Measurements from ENCODE around the gene PCDHB6. TPM values are rescaled to one million over a fixed set of nuclear protein-coding genes. Genes with fewer than 3 reads are reported as not detected.
"Not testable (repeated sequence)": the region's sequence is repeated elsewhere in the genome, so short reads cannot be mapped to it uniquely, and the experiment has no call there.

PCDHB6 gene
- total RNA-seq, 6 donors from 2014 or later = 0.46 to 1.0 (median 0.77) TPM; not detected in 1

- no peak for DNase-seq
- TF ChIP-seq CTCF (IDR thresholded peaks at IDR 0.05) (peak in 2 of 6 experiments; percentile 13 to 25), EP300 (IDR thresholded peaks at IDR 0.05) (no peak)
- Histone ChIP-seq H3K4me3 (peak within 1 kb of the TSS in 1 of 4 donors; percentile 9), H3K27ac (no peak within 1 kb of the TSS), H3K4me1 (no peaks in the 10 kb centered on the region), H3K9me3 (peaks cover 9 to 66% (median 36%) of the 10 kb centered on the region in 4 donors), H3K36me3 (no peaks in the 10 kb centered on the region), H3K27me3 (no peaks in the 10 kb centered on the region)
- WGBS, 2 donors = 20 to 25% methylated on average over 9 of the region's 9 CpGs
- ATAC-seq (ENCODE audit: low FRiP score in 2 of 2) = no peak
Measured at GRCh38 chr5:141186897-141187512, 37.1 kb downstream of the PCDHB6 start, which contains the start of gene PCDHB9. PCDHB9 (plus strand) TSS chr5:141187161; CDS start chr5:141187319, 158 bp downstream.

GRCh38 chr5:141188682-141189081 is 38.8 kb downstream of the PCDHB6 start:
- not testable (repeated sequence) for H3K36me3 ChIP-seq; H3K4me3 ChIP-seq; ATAC-seq (ENCODE audit: low FRiP score in 2 of 2); H3K27ac ChIP-seq; H3K4me1 ChIP-seq; H3K27me3 ChIP-seq
- DNase-seq = peak in 1 of 2 donors; percentile 63
- H3K9me3 ChIP-seq = peaks cover 9 to 64% (median 30%) of the 10 kb centered on the region in 4 donors
- 30 to 40% methylated on average over 11 to 13 of the region's 37 CpGs for WGBS, 2 donors

GRCh38 chr5:141189131-141189530 is 39.3 kb downstream of the PCDHB6 start:
- 37 to 45% methylated on average over 12 to 19 of the region's 35 CpGs for WGBS, 2 donors

GRCh38 chr5:141192110-141192725 is 42.4 kb downstream of the PCDHB6 start, which contains the start of gene PCDHB10:
PCDHB10 (plus strand) TSS chr5:141192353; CDS start chr5:141192553, 200 bp downstream.
- 7 to 12% methylated on average over 8 to 10 of the region's 10 CpGs for WGBS, 2 donors
- Histone ChIP-seq H3K27me3 (no peaks in the 10 kb centered on the region), H3K36me3 (no peaks in the 10 kb centered on the region), H3K4me1 (no peaks in the 10 kb centered on the region), H3K9me3 (peaks cover 21 to 70% (median 34%) of the 10 kb centered on the region in 4 donors), H3K27ac (no peak within 1 kb of the TSS), H3K4me3 (no peak within 1 kb of the TSS)
- TF ChIP-seq CTCF (IDR thresholded peaks at IDR 0.05) (peak in 2 of 6 experiments; percentile 8 to 20), POLR2AphosphoS5 (IDR thresholded peaks at IDR 0.05) (no peak)
- ATAC-seq (ENCODE audit: low FRiP score in 2 of 2) (no peak), DNase-seq (no peak)

More at GRCh38 chr5:141189131-141189530, 39.3 kb downstream of the PCDHB6 start:
- not testable (repeated sequence) for H3K4me3 ChIP-seq; ATAC-seq (ENCODE audit: low FRiP score in 2 of 2); H3K27me3 ChIP-seq; H3K27ac ChIP-seq; H3K4me1 ChIP-seq; H3K36me3 ChIP-seq
- H3K9me3 ChIP-seq = peaks cover 9 to 63% (median 29%) of the 10 kb centered on the region in 4 donors
- peak in 1 of 2 donors; percentile 81 for DNase-seq

GRCh38 chr5:141194332-141194731 is 44.5 kb downstream of the PCDHB6 start:
- H3K36me3 ChIP-seq = not testable (repeated sequence)
- 28 to 40% methylated on average over 3 to 7 of the region's 37 CpGs for WGBS, 2 donors
- peak in 1 of 2 donors; percentile 45 for DNase-seq

GRCh38 chr5:141196363-141196762 is 46.5 kb downstream of the PCDHB6 start:
- 44 to 55% methylated on average over 3 of the region's 3 CpGs for WGBS, 2 donors
- no peak for DNase-seq
- no peaks in the 10 kb centered on the region for H3K27me3 ChIP-seq
- TF ChIP-seq CTCF (IDR thresholded peaks at IDR 0.05) (no peak), POLR2A (IDR thresholded peaks at IDR 0.05) (no peak), EP300 (IDR thresholded peaks at IDR 0.05) (no peak), POLR2AphosphoS5 (IDR thresholded peaks at IDR 0.05) (no peak)
- H3K36me3 ChIP-seq = no peaks in the 10 kb centered on the region
- no peak overlapping the region for H3K4me3 ChIP-seq
- no peak for ATAC-seq (ENCODE audit: low FRiP score in 2 of 2)
- no peak overlapping the region for H3K27ac ChIP-seq
- no peaks in the 10 kb centered on the region for H3K4me1 ChIP-seq
- peaks cover 25 to 64% (median 48%) of the 10 kb centered on the region in 4 donors for H3K9me3 ChIP-seq

More at GRCh38 chr5:141194332-141194731, 44.5 kb downstream of the PCDHB6 start:
- peaks cover 29 to 59% (median 37%) of the 10 kb centered on the region in 4 donors for H3K9me3 ChIP-seq
- H3K27ac ChIP-seq; H3K27me3 ChIP-seq; ATAC-seq (ENCODE audit: low FRiP score in 2 of 2); H3K4me1 ChIP-seq; H3K4me3 ChIP-seq: not testable (repeated sequence)
